SK-N-SH treated with all-trans-retinoic acid at 6 μM for 48 hours (cell line): ENCODE measurements around the gene NAA10.
A peak's percentile ranks its signal among the peaks of the same experiment; 100 is the strongest.

Experiments
- ATAC-seq: fragments of 200-7000 bp; cut with Tn5 transposase; 3 replicates; pipeline ENCODE4 v1.9.1; 2020; ENCODE audit warnings: mild to moderate bottlenecking, moderate library complexity
- ARNTL ChIP-seq: fragments of 450-650 bp; formaldehyde crosslinking; IDR thresholded peaks from 2 replicates; pipeline ENCODE4 v1.5.0; 2020; ENCODE audit warnings: low read depth, mild to moderate bottlenecking, moderate library complexity, borderline replicate concordance
- BACH2 ChIP-seq: fragments of 250-450 bp; sonication (Bioruptor Pico); IDR thresholded peaks from 2 replicates; pipeline ENCODE4 v1.9.0; 2021; ENCODE audit warnings: mild to moderate bottlenecking, borderline replicate concordance
- ESRRG ChIP-seq: fragments of 250-450 bp; sonication (Bioruptor Pico); IDR thresholded peaks from 2 replicates; pipeline ENCODE4 v1.6.1; 2021; ENCODE audit warnings: mild to moderate bottlenecking
- GLIS3 ChIP-seq: fragments of 250-450 bp; sonication (Bioruptor Pico); IDR thresholded peaks from 2 replicates; pipeline ENCODE4 v1.5.0; 2020; ENCODE audit warnings: mild to moderate bottlenecking, moderate library complexity
- ISL1 ChIP-seq: fragments of 250-450 bp; sonication (Bioruptor Pico); IDR thresholded peaks from 2 replicates; pipeline ENCODE4 v2.1.2; 2022; ENCODE audit warnings: mild to moderate bottlenecking, moderate library complexity
- OSR1 ChIP-seq: fragments of 250-450 bp; sonication (Bioruptor Pico); IDR thresholded peaks from 2 replicates; pipeline ENCODE4 v1.8.0; 2022; ENCODE audit warnings: moderate library complexity, mild to moderate bottlenecking, inconsistent platforms
- SNAI2 ChIP-seq: fragments of 250-450 bp; sonication (Bioruptor Pico); IDR thresholded peaks from 2 replicates; pipeline ENCODE4 v1.5.0; 2020; ENCODE audit warnings: mild to moderate bottlenecking, moderate library complexity
- TCF4 ChIP-seq: fragments of 250-450 bp; sonication (Bioruptor Pico); IDR thresholded peaks from 2 replicates; pipeline ENCODE4 v1.8.0; 2021; ENCODE audit warnings: mild to moderate bottlenecking, moderate library complexity, borderline replicate concordance
- TOX ChIP-seq: fragments of 250-450 bp; sonication (Bioruptor Pico); IDR thresholded peaks from 2 replicates; pipeline ENCODE4 v1.8.0; 2021; ENCODE audit warnings: mild to moderate bottlenecking, moderate library complexity, borderline replicate concordance
- ZC3H10 ChIP-seq: fragments of 250-450 bp; sonication (Bioruptor Pico); IDR thresholded peaks from 2 replicates; pipeline ENCODE4 v1.5.1; 2021; ENCODE audit warnings: mild to moderate bottlenecking, moderate library complexity
- ZFP30 ChIP-seq: fragments of 450-650 bp; formaldehyde crosslinking; IDR thresholded peaks from 2 replicates; pipeline ENCODE4 v1.5.0; 2022; ENCODE audit warnings: mild to moderate bottlenecking, moderate library complexity
- ZNF565 ChIP-seq: fragments of 450-650 bp; formaldehyde crosslinking; conservative IDR thresholded peaks from 2 replicates; pipeline ENCODE4 v1.5.0; 2020; ENCODE audit warnings: low read depth, mild to moderate bottlenecking, moderate library complexity
- ZNF70 ChIP-seq: fragments of 450-650 bp; formaldehyde crosslinking; IDR thresholded peaks from 2 replicates; pipeline ENCODE4 v1.5.0; 2020; ENCODE audit warnings: mild to moderate bottlenecking, moderate library complexity
- TF ChIP-seq, protein P1 (sequence below): fragments of 250-450 bp; sonication (Bioruptor Pico); IDR thresholded peaks from 2 replicates; pipeline ENCODE4 v1.5.1; 2021; ENCODE audit warnings: mild to moderate bottlenecking, moderate library complexity
- TF ChIP-seq, protein P2 (sequence below): fragments of 250-450 bp; sonication (Bioruptor Pico); IDR thresholded peaks from 2 replicates; pipeline ENCODE4 v1.8.0; 2020; ENCODE audit warnings: mild to moderate bottlenecking, moderate library complexity, borderline replicate concordance
- TF ChIP-seq, protein P3 (sequence below): fragments of 250-450 bp; sonication (Bioruptor Pico); IDR thresholded peaks from 2 replicates; pipeline ENCODE4 v1.8.0; 2021; ENCODE audit warnings: low read depth, mild to moderate bottlenecking, moderate library complexity, borderline replicate concordance

The NAA10 gene

DNA sequence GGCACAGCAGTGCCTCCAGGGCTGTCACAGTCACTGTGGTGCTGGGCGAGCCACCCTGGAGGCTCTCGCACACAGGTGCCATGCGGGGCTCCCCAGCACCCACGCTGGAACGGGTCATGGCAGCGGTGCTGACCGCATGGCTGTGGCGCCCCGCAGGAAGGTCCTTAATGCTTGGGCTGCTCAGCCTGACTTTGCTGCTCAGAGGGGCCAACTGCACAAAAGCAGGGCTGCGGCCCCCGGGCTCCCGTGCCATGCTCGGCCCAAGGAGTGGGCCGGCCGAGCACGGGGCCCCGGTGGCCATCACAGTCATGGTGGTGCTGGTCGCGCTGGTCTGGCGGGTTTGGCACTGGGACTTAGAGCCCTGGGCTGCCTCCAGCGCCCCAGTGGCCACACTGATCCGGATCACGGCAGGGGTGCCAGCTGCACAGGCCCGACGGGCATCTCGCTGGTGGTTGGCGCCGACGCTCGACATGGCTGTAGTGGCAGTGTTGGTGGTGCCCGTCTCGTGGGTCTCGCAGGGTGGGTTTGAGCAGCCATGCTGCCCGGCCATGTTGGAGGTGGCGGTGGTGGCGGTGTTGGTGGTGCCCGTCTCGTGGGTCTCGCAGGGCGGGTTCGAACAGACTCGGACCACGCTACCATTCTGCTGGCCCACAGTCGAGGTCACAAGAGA is 19.9 kb upstream of the NAA10 start:
- ATAC-seq: peak; percentile 4; the same call in 2 of the 3 replicates
- no peak for TF ChIP-seq TOX (CRISPR knock-in tag)

DNA sequence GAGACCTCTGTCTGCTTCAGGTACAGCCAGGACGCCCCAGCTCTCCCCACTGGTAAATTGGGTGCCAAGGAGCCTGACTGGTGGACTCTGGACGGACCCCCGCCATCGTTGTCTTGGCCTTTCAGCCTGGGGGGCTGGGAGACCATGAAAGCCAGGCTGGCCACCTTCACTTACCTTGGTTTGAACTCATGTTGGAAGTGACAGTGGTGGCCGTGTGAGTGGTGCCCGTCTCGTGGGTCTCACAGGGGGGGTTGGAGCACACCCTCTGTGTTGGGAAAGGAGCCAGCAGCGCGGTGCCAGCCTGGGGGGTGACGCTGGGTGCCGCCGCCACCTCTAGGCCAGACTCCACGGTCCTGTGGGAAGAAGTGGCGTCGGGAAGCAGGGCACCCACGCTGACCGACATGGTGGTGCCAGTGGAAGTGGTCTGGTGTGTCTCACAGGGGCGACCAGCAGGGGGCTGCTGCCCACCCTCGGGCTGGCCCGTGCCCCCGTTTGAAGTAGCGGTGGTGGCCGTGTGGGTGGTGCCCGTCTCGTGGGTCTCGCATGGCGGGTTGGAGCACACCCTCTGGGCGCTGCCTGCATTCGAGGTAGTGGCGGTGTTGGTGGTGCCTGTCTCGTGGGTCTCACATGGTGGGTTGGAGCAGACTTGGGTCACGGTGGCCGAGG is 19.2 kb upstream of the NAA10 start:
- peak; percentile 28 for ATAC-seq
- no peak for TF ChIP-seq BACH2 (CRISPR knock-in tag)
- no peak for TF ChIP-seq ZNF565 (CRISPR knock-in tag)
- TF ChIP-seq, protein P1, sequence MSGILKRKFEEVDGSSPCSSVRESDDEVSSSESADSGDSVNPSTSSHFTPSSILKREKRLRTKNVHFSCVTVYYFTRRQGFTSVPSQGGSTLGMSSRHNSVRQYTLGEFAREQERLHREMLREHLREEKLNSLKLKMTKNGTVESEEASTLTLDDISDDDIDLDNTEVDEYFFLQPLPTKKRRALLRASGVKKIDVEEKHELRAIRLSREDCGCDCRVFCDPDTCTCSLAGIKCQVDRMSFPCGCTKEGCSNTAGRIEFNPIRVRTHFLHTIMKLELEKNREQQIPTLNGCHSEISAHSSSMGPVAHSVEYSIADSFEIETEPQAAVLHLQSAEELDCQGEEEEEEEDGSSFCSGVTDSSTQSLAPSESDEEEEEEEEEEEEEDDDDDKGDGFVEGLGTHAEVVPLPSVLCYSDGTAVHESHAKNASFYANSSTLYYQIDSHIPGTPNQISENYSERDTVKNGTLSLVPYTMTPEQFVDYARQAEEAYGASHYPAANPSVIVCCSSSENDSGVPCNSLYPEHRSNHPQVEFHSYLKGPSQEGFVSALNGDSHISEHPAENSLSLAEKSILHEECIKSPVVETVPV (CRISPR knock-in tag): no peak
- no peak for TF ChIP-seq TCF4 (CRISPR knock-in tag)
- no peak for TF ChIP-seq TOX (CRISPR knock-in tag)
- TF ChIP-seq OSR1 (CRISPR knock-in tag): no peak
- TF ChIP-seq, protein P2, sequence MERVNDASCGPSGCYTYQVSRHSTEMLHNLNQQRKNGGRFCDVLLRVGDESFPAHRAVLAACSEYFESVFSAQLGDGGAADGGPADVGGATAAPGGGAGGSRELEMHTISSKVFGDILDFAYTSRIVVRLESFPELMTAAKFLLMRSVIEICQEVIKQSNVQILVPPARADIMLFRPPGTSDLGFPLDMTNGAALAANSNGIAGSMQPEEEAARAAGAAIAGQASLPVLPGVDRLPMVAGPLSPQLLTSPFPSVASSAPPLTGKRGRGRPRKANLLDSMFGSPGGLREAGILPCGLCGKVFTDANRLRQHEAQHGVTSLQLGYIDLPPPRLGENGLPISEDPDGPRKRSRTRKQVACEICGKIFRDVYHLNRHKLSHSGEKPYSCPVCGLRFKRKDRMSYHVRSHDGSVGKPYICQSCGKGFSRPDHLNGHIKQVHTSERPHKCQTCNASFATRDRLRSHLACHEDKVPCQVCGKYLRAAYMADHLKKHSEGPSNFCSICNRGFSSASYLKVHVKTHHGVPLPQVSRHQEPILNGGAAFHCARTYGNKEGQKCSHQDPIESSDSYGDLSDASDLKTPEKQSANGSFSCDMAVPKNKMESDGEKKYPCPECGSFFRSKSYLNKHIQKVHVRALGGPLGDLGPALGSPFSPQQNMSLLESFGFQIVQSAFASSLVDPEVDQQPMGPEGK: no peak

DNA sequence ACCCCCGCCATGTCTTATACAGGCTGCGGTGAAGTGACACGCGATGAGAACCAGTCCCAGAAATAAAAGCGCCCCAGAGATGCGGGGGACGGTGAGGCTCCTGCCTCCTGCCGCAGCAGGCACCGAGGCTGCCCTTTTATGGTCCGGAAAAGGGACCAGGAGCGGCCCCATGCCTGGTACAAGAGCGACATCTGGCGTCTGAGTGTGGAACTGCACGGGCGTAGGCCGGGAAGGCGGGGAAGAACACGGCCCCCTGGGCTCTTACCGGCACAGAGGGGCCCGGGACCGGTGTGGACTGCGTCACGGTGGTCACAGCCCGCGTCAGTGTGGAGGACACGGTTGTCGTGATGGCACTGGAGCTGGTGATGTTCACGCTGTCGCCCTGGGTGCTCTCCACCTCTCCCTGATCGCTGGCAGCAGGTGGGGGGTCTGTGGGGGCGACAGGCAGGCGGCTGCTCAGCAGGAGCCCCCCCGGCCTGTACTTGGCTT is 18.5 kb upstream of the NAA10 start:
- ATAC-seq: peak; percentile 78
- TF ChIP-seq ARNTL (CRISPR knock-in tag) (no peak), GLIS3 (no peak), TOX (CRISPR knock-in tag) (no peak), ZNF70 (no peak)

DNA sequence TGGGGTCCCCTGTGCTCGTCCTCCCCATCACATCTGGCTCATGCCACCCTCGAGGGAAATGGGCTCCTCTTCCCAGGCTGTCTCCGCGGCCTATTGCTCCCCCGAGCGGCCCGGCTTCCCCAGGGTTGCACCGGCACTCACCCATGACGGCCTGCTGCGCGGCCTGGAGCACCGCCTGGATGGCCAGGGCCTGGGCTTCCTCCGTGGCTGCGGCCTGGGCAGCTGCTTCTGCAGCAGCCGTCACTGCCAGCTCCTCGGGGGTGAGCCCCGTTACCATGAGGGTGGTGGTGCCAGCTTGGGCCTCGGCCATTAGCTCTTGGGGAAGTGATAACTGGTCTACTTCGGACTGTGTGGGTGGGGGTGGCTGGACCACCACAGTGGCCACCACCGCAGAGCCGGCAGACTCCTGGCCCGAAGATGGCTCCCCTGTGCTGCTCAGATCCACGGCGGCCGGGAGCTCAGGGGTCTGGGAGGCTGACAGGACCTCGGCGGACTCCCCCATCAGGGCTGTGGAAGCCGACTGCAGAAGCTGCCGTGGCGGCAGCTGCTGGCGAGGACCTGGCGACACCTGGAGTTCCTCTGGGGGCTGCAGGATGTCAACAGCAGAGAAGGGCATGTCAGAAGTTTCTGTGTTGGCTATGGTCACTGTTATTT is 17.7 kb upstream of the NAA10 start:
- TF ChIP-seq, protein P2: no peak
- TF ChIP-seq OSR1 (CRISPR knock-in tag): no peak
- TF ChIP-seq ZC3H10: no peak
- ATAC-seq: no peak

DNA sequence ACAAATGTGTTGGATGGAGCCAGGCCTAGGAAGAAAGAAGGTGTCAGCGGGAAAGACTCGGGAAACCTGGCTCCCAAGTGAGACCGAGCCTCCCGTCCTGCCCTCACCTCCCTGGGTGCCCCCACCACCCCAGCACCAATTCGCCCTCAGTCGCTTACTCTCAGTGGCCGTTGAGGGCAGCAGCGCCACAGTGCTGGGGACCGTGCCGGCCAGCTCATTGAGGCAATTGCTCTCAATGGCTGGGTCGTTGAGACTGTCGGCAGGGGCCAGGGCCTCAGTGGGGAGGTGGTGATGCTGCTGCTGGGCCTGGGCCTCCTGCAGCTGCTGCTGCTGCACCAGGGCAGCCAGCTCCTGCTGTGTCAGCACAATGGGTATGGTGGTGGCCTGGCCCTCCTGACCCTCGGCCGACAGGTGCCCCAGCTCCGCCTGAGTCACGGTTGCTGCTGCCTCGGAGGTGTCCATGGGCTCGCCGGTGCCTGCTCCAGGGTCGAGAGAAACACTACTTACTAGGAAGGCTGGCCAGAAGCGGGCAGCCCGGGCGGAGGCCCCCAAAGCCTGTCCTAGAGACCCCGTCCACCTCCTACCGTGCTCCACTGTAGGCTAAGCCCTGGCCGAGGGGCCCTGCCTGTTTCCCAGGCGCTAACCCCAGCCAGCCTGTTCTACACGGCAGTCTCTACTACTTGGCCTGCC is 17.0 kb upstream of the NAA10 start:
- TF ChIP-seq SNAI2 (CRISPR knock-in tag): no peak
- TF ChIP-seq, protein P3, sequence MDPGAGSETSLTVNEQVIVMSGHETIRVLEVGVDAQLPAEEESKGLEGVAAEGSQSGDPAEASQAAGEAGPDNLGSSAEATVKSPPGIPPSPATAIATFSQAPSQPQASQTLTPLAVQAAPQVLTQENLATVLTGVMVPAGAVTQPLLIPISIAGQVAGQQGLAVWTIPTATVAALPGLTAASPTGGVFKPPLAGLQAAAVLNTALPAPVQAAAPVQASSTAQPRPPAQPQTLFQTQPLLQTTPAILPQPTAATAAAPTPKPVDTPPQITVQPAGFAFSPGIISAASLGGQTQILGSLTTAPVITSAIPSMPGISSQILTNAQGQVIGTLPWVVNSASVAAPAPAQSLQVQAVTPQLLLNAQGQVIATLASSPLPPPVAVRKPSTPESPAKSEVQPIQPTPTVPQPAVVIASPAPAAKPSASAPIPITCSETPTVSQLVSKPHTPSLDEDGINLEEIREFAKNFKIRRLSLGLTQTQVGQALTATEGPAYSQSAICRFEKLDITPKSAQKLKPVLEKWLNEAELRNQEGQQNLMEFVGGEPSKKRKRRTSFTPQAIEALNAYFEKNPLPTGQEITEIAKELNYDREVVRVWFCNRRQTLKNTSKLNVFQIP (CRISPR knock-in tag): no peak
- ATAC-seq: no peak

DNA sequence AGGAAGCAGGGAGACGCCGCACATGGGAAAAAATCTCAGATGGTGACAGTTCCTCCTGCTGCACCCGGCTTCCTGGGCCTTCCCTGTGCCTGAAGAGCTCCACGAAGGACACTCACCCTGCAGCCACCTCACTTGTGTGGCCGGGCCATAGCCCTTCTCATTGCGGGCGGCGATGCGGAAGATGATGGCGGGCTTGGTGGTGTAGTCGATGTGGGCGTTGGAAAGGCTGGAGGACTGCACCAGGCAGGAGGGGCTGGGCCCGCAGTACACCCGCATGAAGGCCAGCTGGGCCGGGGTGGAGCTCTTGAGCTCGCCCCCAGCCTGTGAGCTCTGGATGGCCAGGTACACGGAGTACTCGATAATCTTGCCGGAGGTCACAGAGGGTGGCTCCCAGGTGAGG is 15.3 kb upstream of the NAA10 start:
- ATAC-seq: no peak
- TF ChIP-seq, protein P3 (CRISPR knock-in tag): no peak
- TF ChIP-seq ZFP30: no peak
- TF ChIP-seq BACH2 (CRISPR knock-in tag): no peak
- no peak for TF ChIP-seq ISL1 (CRISPR knock-in tag)
- TF ChIP-seq ESRRG (CRISPR knock-in tag): no peak
